ENCODE measurements around the gene RUVBL1. TPM values are rescaled to one million over a fixed set of nuclear protein-coding genes. Genes with fewer than 3 reads are reported as not detected.

Gene RUVBL1
- total RNA-seq, 1 donor from 2014 or later = 68.7 TPM

DNA sequence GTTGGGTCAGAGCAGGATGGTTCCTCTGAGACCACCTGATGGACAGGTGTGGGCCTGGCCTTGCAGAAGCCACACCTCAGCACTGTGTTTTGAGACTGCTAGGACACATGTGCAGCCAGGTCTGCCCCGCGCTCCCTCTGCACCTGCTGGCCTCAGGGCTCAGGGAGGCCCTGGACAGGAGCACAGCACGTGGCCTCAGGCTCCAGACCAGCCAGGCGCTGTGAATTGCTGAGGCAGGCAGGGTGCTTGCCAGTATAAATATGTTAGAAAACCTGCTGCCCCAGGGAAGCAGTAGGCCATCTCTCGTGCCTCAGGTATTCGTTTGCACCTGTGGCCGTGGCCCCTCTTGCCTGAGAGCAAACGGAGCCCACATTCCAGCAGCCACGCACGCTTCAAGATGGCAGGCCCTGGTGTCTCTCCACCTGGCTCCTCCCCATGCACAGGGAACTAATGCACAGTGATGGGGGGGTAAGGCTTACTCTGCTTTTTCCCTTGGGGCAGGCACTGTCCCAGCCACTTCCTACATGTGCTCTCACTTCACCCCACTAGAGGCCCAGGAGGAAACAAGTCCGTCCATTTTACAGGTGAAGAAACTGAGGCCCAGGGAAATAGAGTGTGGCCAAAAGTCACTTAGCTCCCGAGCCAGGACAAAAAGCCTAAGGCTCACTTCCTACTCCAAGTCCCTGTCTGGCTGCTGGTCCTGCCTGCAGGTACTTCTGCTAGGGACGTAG lies 51.0 kb downstream of the RUVBL1 start:
- H3K36me3 ChIP-seq (ENCODE audit: control insufficient read depth, insufficient read depth, low read length) = peaks cover 10% of the 10 kb centered on the region

DNA sequence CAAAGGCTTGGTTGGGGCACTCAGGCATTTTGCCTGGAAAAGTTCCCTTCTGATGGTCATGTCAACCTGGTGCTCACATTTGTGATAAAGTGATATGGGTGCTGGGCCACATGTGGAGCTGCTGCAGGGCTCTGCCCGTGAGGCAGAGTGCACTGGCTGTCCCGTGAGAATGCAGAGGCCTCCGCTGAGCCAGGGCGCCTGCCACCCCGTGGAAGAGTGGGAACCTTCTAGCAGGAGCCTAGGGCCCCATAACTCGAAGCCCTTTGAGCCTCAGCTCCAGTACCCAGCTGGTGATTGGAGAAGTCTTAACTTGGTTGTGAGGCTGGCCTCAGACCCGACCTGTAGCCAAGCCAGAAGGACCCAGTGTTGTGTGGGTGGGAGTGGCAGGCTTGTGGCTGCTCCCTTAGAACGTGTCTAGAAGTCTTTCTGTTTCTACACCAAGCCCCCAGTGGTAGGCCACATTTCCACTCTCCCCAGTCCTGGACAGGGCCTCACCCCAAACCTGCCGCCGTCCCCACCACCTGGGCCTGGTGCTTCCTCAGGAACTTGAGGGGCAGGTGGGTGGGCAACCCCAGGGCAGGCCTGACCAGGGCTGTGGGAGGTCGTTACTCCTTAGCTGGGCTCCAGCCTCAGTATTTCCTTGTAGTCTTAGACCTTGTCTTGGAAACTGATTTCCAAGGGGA lies 51.7 kb downstream of the RUVBL1 start:
- peaks cover 8% of the 10 kb centered on the region for H3K27me3 ChIP-seq (ENCODE audit: control insufficient read depth, insufficient read depth, low read length)
- no peak for DNase-seq (ENCODE audit: low read depth)
- peaks cover 10% of the 10 kb centered on the region for H3K36me3 ChIP-seq (ENCODE audit: control insufficient read depth, insufficient read depth, low read length)
- TF ChIP-seq, protein P1, sequence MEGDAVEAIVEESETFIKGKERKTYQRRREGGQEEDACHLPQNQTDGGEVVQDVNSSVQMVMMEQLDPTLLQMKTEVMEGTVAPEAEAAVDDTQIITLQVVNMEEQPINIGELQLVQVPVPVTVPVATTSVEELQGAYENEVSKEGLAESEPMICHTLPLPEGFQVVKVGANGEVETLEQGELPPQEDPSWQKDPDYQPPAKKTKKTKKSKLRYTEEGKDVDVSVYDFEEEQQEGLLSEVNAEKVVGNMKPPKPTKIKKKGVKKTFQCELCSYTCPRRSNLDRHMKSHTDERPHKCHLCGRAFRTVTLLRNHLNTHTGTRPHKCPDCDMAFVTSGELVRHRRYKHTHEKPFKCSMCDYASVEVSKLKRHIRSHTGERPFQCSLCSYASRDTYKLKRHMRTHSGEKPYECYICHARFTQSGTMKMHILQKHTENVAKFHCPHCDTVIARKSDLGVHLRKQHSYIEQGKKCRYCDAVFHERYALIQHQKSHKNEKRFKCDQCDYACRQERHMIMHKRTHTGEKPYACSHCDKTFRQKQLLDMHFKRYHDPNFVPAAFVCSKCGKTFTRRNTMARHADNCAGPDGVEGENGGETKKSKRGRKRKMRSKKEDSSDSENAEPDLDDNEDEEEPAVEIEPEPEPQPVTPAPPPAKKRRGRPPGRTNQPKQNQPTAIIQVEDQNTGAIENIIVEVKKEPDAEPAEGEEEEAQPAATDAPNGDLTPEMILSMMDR (IDR thresholded peaks at IDR 0.05; ENCODE audit: insufficient read depth, low read length, poor library complexity, severe bottlenecking) = no peak
- no peak overlapping the region for H3K4me3 ChIP-seq (ENCODE audit: low read depth, low read length)

More for the DNA sequence above, 51.0 kb downstream of the RUVBL1 start:
- no peak for DNase-seq (ENCODE audit: low read depth)
- TF ChIP-seq, protein P1 (IDR thresholded peaks at IDR 0.05; ENCODE audit: insufficient read depth, low read length, poor library complexity, severe bottlenecking) = no peak
- Histone ChIP-seq H3K4me3 (ENCODE audit: low read depth, low read length) (no peak overlapping the region), H3K27me3 (ENCODE audit: control insufficient read depth, insufficient read depth, low read length) (peaks cover 8% of the 10 kb centered on the region)

DNA sequence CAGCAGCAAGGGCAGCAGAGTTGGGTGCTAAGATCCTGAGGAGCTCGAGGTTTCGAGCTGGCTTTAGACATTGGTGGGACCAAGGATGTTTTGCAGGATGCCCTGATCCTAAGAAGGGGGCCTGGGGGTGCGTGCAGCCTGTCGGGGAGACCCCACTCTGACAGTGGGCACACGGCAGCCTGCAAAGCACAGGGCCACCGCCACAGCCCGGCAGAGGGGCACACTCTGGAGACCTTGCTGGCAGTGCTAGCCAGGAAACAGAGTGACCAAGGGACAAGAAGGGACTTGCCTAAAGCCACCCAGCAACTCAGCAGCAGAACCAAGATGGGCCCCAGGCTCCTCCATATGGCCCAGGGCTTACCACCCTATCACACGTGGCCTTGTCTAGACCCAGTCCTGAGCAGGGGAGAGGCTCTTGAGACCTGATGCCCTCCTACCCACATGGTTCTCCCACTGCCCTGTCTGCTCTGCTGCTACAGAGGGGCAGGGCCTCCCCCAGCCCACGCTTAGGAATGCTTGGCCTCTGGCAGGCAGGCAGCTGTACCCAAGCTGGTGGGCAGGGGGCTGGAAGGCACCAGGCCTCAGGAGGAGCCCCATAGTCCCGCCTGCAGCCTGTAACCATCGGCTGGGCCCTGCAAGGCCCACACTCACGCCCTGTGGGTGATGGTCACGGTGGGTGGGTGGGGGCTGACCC lies 52.6 kb downstream of the RUVBL1 start:
- TF ChIP-seq, protein P1 (IDR thresholded peaks at IDR 0.05; ENCODE audit: insufficient read depth, low read length, poor library complexity, severe bottlenecking) = no peak
- H3K4me3 ChIP-seq (ENCODE audit: low read depth, low read length) = no peak overlapping the region
- DNase-seq (ENCODE audit: low read depth) = no peak
- H3K27me3 ChIP-seq (ENCODE audit: control insufficient read depth, insufficient read depth, low read length) = peaks cover 1% of the 10 kb centered on the region
- H3K36me3 ChIP-seq (ENCODE audit: control insufficient read depth, insufficient read depth, low read length) = peaks cover 10% of the 10 kb centered on the region

DNA sequence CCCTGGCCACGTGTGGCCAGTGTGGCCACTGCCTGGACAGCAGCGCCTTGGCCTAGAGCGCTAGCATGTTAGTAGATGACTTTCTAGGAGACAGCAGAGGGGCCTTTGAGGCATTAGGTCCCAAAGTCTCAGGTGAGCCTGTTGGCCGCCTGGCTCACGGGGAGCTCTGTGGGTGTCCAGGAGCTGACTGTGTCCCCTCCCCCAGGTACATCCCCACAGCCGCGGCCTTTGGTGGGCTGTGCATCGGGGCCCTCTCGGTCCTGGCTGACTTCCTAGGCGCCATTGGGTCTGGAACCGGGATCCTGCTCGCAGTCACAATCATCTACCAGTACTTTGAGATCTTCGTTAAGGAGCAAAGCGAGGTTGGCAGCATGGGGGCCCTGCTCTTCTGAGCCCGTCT lies 54.3 kb downstream of the RUVBL1 start:
- Histone ChIP-seq H3K27me3 (ENCODE audit: control insufficient read depth, insufficient read depth, low read length) (no peaks in the 10 kb centered on the region), H3K4me3 (ENCODE audit: low read depth, low read length) (no peak overlapping the region), H3K36me3 (ENCODE audit: control insufficient read depth, insufficient read depth, low read length) (peaks cover 10% of the 10 kb centered on the region)
- DNase-seq (ENCODE audit: low read depth) = no peak
- TF ChIP-seq, protein P1 (IDR thresholded peaks at IDR 0.05; ENCODE audit: insufficient read depth, low read length, poor library complexity, severe bottlenecking) = no peak

DNA sequence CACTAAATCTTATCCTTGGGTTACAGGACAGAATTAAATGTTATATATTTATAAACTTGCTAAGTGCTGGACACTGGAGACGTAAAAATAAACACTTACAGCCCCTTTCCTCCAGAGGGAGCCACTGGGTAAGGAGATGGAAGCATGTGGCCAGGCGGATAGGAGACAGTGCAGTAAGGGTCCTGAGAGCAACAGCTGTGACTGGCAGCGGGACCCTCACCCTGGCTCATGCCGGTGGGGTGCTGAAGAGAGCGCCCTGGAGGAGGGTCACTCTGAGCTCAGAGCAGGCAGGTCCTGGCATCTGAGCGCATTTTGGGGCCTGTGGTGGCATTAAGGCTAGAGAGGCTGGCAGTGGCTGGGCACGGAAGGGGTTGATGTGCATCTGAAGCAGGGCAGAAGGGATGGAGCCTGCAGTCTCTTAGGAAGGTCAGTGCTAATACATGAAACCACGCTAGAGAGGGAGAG lies 55.4 kb downstream of the RUVBL1 start:
- Histone ChIP-seq H3K27me3 (ENCODE audit: control insufficient read depth, insufficient read depth, low read length) (no peaks in the 10 kb centered on the region), H3K36me3 (ENCODE audit: control insufficient read depth, insufficient read depth, low read length) (peaks cover 10% of the 10 kb centered on the region), H3K4me3 (ENCODE audit: low read depth, low read length) (no peak overlapping the region)
- no peak for DNase-seq (ENCODE audit: low read depth)
- TF ChIP-seq, protein P1 (IDR thresholded peaks at IDR 0.05; ENCODE audit: insufficient read depth, low read length, poor library complexity, severe bottlenecking) = peak; percentile 66
